ENCODE data around the gene CACNG7. TPM values are rescaled to one million over a fixed set of nuclear protein-coding genes. Genes with fewer than 3 reads are reported as not detected.

The CACNG7 gene
- total and polyA plus RNA-seq, 2 donors (not counting 3 experiments of a cell fraction or from before 2014, with no cell fraction given) = 0.92 to 1.3 TPM

DNA sequence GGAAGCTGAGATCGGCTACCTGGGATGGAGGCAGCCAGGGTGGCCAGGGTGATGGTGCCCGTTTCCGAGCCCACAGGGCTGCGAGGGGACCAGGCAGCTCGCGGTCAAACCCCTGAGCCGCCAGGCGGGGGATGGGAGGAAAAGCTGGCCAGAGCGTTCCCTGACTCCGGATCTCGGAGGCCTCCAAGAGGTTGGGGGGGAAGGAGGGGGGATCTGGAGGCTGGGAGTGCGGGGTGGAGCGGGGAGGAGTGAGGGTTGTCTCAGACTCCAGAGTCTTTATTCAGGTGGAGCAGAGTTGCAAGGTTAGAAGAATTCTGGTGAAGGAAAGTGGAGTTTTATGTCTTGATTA, 1.1 kb downstream of the CACNG7 start:
- no peaks in the 10 kb centered on the region for H3K36me3 ChIP-seq (ENCODE audit: control insufficient read depth in 2 of 2, extremely low read depth in 1 of 2, insufficient read depth in 2 of 2, low read length in 2 of 2)
- H4K20me1 ChIP-seq (replicated peaks; ENCODE audit: control insufficient read depth, extremely low read depth, insufficient read depth, low read length) = no peaks in the 10 kb centered on the region
- H3K9me3 ChIP-seq (replicated peaks; ENCODE audit: control insufficient read depth, insufficient read depth, low read length) = no peaks in the 10 kb centered on the region
- CTCF ChIA-PET = interaction anchor here (0.7 to 1.5 kb wide), 3 partner anchors 114 to 189 kb away, joined by 3 to 9 read pairs (median 9); no protein-coding TSS in a partner anchor
- intact Hi-C loops (cut with micrococcal nuclease) (no loop called here), dilution Hi-C loops (cut with MboI; ENCODE audit: extremely low pct_ligation_motif_present, low sequenced_read_pairs) (no loop called here)
- H3K4me1 ChIP-seq (ENCODE audit: control insufficient read depth, extremely low read depth, insufficient read depth, low read length) = peaks cover 6% of the 10 kb centered on the region
- no TSS peak for BruUV-seq (replicated peaks)
- no peaks in the 10 kb centered on the region for H3K9me1 ChIP-seq (replicated peaks; ENCODE audit: control insufficient read depth, extremely low read depth, insufficient read depth, low read length)
- H3K4me2 ChIP-seq (ENCODE audit: insufficient read depth, low read length) = no peak overlapping the region
- no peak overlapping the region for H2AFZ ChIP-seq (ENCODE audit: low read depth, low read length)
- H3K27me3 ChIP-seq (ENCODE audit: control insufficient read depth in 2 of 2, insufficient read depth in 2 of 2, low read length in 2 of 2) = peaks cover 27 to 29% of the 10 kb centered on the region in 2 experiments
- no peak overlapping the region for H3K9ac ChIP-seq (replicated peaks; ENCODE audit: extremely low read depth, insufficient read depth, low read length)
- no peak overlapping the region for H3K27ac ChIP-seq (ENCODE audit: insufficient read depth, low read depth, low read length)
- H3K4me3 ChIP-seq (replicated peaks in 1 of 3; ENCODE audit: insufficient read depth in 1 of 3, low read depth in 1 of 3, low read length in 3 of 3) = no peak overlapping the region
- H3K79me2 ChIP-seq (ENCODE audit: control insufficient read depth, insufficient read depth, low read length) = no peaks in the 10 kb centered on the region
- POLR2A ChIA-PET = no interaction called here
- no peak for DNase-seq (ENCODE audit: low read depth, low spot score)
- no peak for FAIRE-seq
- TF ChIP-seq JUN (IDR thresholded peaks at IDR 0.05; ENCODE audit: borderline replicate concordance, insufficient read depth, insufficient read length, low read depth) (no peak), GATA2 (IDR thresholded peaks at IDR 0.05; ENCODE audit: insufficient read depth, insufficient read length, low read depth, low read length) (no peak), EZH2 (IDR thresholded peaks at IDR 0.05; ENCODE audit: borderline replicate concordance, low read depth, low read length, severe bottlenecking) (peak; percentile 64), POLR2AphosphoS5 (IDR thresholded peaks at IDR 0.05; ENCODE audit: insufficient read depth, low read depth, low read length) (no peak)

DNA sequence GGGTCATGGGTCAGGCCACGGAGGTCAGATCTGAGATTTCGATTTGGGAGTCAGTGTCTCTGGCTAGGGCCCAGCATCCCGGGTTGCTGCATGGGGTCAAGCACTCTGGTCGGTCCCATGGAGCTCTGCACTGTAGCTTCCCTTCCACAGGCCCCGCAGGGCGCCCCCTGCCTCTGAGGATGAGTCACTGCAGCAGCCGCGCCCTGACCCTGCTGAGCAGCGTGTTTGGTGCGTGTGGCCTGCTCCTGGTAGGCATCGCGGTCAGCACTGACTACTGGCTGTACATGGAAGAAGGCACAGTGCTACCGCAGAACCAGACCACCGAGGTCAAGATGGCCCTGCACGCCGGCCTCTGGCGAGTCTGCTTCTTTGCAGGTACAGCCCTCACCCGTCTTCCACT, 3.6 kb downstream of the CACNG7 start:
- peaks cover 6% of the 10 kb centered on the region for H3K4me1 ChIP-seq (ENCODE audit: control insufficient read depth, extremely low read depth, insufficient read depth, low read length)
- TF ChIP-seq, protein P1, sequence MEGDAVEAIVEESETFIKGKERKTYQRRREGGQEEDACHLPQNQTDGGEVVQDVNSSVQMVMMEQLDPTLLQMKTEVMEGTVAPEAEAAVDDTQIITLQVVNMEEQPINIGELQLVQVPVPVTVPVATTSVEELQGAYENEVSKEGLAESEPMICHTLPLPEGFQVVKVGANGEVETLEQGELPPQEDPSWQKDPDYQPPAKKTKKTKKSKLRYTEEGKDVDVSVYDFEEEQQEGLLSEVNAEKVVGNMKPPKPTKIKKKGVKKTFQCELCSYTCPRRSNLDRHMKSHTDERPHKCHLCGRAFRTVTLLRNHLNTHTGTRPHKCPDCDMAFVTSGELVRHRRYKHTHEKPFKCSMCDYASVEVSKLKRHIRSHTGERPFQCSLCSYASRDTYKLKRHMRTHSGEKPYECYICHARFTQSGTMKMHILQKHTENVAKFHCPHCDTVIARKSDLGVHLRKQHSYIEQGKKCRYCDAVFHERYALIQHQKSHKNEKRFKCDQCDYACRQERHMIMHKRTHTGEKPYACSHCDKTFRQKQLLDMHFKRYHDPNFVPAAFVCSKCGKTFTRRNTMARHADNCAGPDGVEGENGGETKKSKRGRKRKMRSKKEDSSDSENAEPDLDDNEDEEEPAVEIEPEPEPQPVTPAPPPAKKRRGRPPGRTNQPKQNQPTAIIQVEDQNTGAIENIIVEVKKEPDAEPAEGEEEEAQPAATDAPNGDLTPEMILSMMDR (IDR thresholded peaks at IDR 0.05; ENCODE audit: extremely low read depth in 1 of 2, insufficient read depth in 1 of 2, low read depth in 1 of 2, low read length in 2 of 2) = peak; percentile 18 to 39
- no peak for TF ChIP-seq JUN (IDR thresholded peaks at IDR 0.05; ENCODE audit: borderline replicate concordance, insufficient read depth, insufficient read length, low read depth)
- peaks cover 18 to 24% of the 10 kb centered on the region in 2 experiments for H3K27me3 ChIP-seq (ENCODE audit: control insufficient read depth in 2 of 2, insufficient read depth in 2 of 2, low read length in 2 of 2)
- H3K9me1 ChIP-seq (replicated peaks; ENCODE audit: control insufficient read depth, extremely low read depth, insufficient read depth, low read length) = no peaks in the 10 kb centered on the region
- H3K36me3 ChIP-seq (ENCODE audit: control insufficient read depth in 2 of 2, extremely low read depth in 1 of 2, insufficient read depth in 2 of 2, low read length in 2 of 2) = no peaks in the 10 kb centered on the region
- no peak overlapping the region for H3K4me3 ChIP-seq (replicated peaks in 1 of 3; ENCODE audit: insufficient read depth in 1 of 3, low read depth in 1 of 3, low read length in 3 of 3)
- intact Hi-C loops (cut with micrococcal nuclease) = no loop called here
- H3K79me2 ChIP-seq (ENCODE audit: control insufficient read depth, insufficient read depth, low read length) = no peaks in the 10 kb centered on the region
- H3K4me2 ChIP-seq (ENCODE audit: insufficient read depth, low read length) = no peak overlapping the region
- FAIRE-seq (no peak), DNase-seq (ENCODE audit: low read depth, low spot score) (no peak)
- POLR2A ChIA-PET = interaction anchor here (0.5 kb wide), 1 partner anchor 91 kb away, joined by 3 read pairs; no protein-coding TSS in a partner anchor
- no peak overlapping the region for H2AFZ ChIP-seq (ENCODE audit: low read depth, low read length)
- CTCF ChIA-PET = interaction anchor here (1.1 to 1.3 kb wide), 3 partner anchors 31 to 111 kb away, joined by 3 to 7 read pairs (median 4); partner anchors contain the start of gene PRKCG
- no TSS peak for BruUV-seq (replicated peaks)
- H4K20me1 ChIP-seq (replicated peaks; ENCODE audit: control insufficient read depth, extremely low read depth, insufficient read depth, low read length) = no peaks in the 10 kb centered on the region
- dilution Hi-C loops (cut with MboI; ENCODE audit: extremely low pct_ligation_motif_present, low sequenced_read_pairs) = no loop called here
- H3K27ac ChIP-seq (ENCODE audit: insufficient read depth, low read depth, low read length) = no peak overlapping the region
- H3K9me3 ChIP-seq (replicated peaks; ENCODE audit: control insufficient read depth, insufficient read depth, low read length) = no peaks in the 10 kb centered on the region
- H3K9ac ChIP-seq (replicated peaks; ENCODE audit: extremely low read depth, insufficient read depth, low read length) = no peak overlapping the region

All from endothelial cell of umbilical vein (primary cell).